NCI-H526 (cell line): ENCODE measurements around the gene CRYZ.
"Not testable (repeated sequence)": the region's sequence is repeated elsewhere in the genome, so short reads cannot be mapped to it uniquely, and the experiment has no call there.

ENCODE experiments used
- DNase-seq, 2 experiments: peaks; one replicate each; lab custom pipeline; 2025; lab: John Stamatoyannopoulos, UW

The CRYZ gene

DNA sequence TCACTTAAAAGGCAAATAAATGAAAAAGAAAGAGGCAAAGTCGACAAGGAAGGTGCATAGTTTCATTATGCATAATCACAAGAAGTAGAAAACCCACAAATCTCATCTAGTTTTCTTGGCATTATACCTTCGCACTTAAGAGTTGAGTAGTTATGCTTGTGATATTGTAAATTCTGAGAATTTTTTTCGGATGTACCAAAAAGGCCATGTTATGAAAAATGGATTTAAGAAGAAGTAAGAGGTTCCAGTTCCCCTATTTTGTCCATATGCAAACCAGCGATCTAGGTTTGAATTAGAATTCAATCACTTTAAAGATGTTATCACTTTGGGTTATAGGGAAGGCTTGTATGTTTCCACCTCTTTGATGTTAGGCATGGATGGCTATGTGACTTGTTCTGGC lies 51.4 kb downstream of the CRYZ start:
- DNase-seq: no peak

DNA sequence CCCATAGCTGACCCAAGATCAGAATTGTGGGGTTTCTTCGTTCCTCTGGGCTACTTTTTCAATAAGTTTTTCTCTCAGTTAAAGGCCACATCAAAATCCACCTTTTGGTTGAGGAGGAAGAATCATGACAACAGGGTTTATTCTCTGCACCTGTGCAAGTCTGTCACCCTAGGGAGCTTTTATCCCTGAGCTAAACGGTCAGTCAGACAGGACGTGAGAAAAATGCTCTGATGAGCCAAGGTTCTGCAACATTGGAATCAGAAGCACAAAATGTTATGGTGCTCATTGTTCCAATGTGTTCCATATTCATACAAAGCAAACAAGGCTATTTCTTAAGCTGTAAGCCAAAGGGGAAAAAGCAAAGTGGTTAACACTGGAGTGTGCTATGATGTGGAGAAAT lies 51.8 kb downstream of the CRYZ start:
- DNase-seq: no peak

DNA sequence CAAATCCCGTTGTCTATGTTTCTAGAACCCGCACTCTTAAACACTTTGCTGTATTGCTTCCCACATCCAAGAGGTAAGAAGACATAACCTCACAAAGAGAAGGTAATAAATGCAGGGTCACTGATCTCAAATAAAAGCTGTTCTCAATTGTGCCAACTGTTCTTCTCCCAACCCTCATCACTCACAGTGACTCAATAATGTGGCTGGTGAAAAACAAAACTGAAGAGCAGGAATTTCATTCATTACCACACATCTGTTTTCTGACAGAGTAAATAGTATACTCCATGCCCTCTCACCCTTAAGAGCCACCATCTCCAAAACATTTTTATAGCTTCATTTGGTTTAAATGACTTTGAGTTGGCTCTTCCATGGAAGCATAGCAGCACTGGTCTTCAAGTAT lies 53.0 kb downstream of the CRYZ start:
- no peak for DNase-seq

DNA sequence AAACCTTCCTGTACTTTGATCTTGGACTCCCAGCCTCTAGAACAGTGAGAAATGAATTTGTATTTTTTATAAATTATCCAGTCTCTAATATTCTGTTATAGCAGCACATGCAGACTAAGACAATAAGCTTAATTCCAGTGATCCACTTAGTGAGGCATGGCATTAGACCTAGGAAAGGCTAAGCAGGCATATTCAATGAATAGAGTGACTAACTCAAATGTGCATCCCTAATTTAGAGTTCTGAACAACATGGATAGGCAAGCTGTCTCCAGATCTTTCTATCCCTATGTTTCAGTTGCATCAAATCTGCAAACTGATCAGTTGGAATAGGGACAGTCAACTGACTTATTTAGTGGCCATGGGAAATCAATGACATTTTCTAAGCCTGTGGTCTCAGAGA lies 54.9 kb downstream of the CRYZ start:
- no peak for DNase-seq

DNA sequence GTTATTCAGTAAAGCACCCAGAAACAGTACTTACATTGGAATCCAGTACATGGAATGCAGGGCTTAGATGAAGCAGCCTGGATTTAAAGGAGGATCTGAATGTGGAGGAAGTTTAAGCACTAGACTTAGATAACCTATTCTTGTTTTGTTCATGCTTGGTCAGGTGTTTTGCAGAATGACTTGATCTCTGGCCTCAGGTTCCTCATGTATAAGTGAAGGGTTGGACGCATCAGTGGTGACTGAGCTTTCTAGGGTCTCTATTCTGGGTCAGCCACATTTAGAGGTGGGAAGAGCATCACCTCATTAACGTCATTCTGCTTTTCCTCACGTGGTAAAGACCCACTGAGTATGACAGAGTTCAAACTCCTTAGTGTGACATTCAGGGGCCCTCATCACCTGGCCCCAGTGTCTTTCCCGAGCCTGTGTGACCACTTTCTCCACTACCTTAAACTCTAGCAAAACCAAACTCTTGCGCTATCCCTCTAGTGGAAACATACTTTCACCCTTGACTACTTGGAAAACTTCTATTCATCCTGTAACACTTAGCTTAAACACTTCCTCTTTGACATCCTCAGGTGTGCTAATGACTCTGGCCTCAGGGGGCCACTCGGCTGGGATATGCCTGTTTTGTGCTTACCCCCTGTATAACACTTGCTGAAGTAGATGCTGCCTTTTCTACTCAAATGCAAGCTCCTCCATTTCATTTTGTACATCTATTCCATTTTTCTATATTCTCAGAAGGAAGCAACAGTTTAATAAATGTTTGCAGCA lies 58.4 kb downstream of the CRYZ start:
- DNase-seq: no peak

DNA sequence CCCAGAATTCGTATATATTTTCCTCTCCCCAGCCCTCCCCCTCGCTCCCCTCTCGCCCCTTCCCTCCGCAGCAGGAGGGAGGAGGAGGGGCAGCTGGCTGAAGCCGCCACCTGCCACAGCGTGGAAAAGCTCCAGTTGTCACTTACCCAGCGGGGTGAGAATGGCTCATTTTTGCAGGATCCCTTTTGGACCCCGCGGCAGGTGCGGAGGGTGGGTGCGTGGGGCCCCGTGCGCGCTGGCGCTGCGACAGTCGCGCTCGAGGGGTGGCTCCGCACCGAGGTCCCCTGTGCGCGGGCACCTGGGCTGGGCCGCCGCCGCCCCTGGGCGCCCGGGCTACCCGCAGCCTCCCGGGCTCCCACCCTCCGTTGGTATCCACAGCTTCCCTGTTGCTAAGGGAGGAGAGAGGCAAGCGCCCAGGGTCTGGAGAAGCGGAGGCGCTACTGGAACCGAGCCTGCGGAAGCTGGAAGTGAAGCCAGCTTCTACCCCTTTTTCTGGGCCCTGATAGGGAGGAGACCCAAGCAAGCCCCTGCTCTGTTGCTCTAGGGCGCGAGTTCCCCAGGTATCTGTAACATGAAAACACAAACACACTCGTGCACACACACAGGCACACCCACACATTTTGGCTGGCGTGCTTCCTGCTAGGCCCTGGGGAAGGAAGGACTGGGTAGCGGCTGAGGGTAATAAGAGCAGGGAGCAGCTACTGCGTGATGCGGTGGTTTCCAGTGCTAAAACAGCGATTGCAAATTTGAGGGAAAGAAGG lies 59.3 kb downstream of the CRYZ start, which contains the start of gene ERICH3:
Gene ERICH3, minus strand, starts transcription at position 442 of the 761 bp plus-strand sequence. Its CDS starts 273 bp downstream, at position 169.
- peak; percentile 14 to 69 for DNase-seq

DNA sequence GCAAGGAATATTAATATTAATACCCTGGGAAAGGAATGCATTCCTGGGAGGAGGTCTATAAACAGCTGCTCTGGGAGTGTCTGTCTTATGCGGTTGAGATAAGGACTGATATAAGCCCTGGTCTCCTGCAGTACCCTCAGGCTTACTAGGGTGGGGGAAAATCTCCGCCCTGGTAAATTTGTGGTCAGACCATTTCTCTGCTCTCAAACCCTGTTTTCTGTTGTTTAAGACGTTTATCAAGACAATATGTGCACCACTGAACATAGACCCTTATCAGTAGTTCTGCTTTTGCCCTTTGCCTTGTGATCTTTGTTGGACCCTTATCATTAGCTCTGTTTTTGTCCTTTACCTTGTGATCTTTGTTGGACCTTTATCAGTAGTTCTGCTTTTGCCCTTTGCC lies 62.0 kb downstream of the CRYZ start:
- not testable (repeated sequence) for DNase-seq
